ENCODE measurements around the gene HSBP1L1. TPM values are rescaled to one million over a fixed set of nuclear protein-coding genes. Genes with fewer than 3 reads are reported as not detected.

Gene HSBP1L1
- total RNA-seq, 1 experiment from 2014 or later = 41.4 TPM

DNA sequence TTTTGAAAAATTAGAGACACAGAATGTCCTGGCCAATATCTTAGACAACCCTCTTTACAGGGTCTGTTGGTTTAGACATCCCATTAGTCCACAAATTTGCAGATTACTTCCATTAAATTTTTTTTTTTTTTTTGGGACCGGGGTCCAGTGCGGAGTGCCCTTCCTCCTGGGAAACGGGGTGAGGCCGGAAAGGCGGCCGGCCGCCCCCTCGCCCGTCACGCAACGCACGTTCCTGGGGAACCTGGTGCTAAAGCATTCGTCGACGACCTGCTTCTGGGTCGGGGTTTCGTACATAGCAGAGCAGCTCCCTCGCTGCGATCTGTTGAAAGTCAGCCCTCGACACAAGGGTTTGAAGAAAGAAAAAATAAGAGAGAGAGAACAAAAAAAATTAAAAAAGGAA is 48.3 kb downstream of the HSBP1L1 start:
- Histone ChIP-seq H3K27me3 (ENCODE audit: insufficient read depth, low read length) (no peaks in the 10 kb centered on the region), H3K9me3 (ENCODE audit: control insufficient read depth in 1 of 2, insufficient read depth in 1 of 2, low read depth in 1 of 2, low read length in 2 of 2) (no peaks in the 10 kb centered on the region), H3K4me3 (replicated peaks in 1 of 2; ENCODE audit: low read depth in 1 of 2, low read length in 2 of 2) (no peak overlapping the region), H3K27ac (ENCODE audit: low read depth, low read length) (no peak overlapping the region), H3K9me2 (ENCODE audit: insufficient read depth) (no peaks in the 10 kb centered on the region), H2AFZ (ENCODE audit: low read depth, low read length, poor library complexity, severe bottlenecking) (no peak overlapping the region), H3K9ac (ENCODE audit: low read length) (no peak overlapping the region), H4K20me1 (ENCODE audit: insufficient read depth) (no peaks in the 10 kb centered on the region), H3K79me2 (ENCODE audit: insufficient read depth, low read length) (no peaks in the 10 kb centered on the region), H3K4me1 (ENCODE audit: control insufficient read depth in 1 of 2, insufficient read depth in 2 of 2, low read length in 2 of 2) (peaks cover 12 to 15% of the 10 kb centered on the region in 2 experiments), H3K4me2 (ENCODE audit: low read length) (no peak overlapping the region), H3K36me3 (ENCODE audit: control insufficient read depth in 1 of 2, insufficient read depth in 2 of 2, low read length in 2 of 2) (no peaks in the 10 kb centered on the region)
- BruUV-seq (replicated peaks) = no TSS peak
- intact Hi-C loops (cut with micrococcal nuclease) = no loop called here
- ChIA-PET CTCF (no interaction called here), POLR2A (no interaction called here), RAD21 (ENCODE audit: low non-redundant PET in 1 of 2, low total read pairs in 2 of 2, uncharacterized antibody in 2 of 2, unreplicated experiment in 2 of 2) (no interaction called here)
- no peak for ATAC-seq
- TF ChIP-seq YY1 (IDR thresholded peaks at IDR 0.05; ENCODE audit: extremely low read depth, insufficient replicate concordance, low read depth, low read length) = no peak
- DNase-seq (ENCODE audit: low read depth, low spot score) = no peak

Other genes with a start within 250 kb of the HSBP1L1 start
- not detected for gene KCNG2, start 166.7 kb upstream of the HSBP1L1 start, total RNA-seq (2021; ENCODE audit: unreplicated experiment)
- gene SLC66A2, start 13.0 kb upstream of the HSBP1L1 start, total RNA-seq (2021; ENCODE audit: unreplicated experiment) = 44.9 TPM
- gene TXNL4A, start 23.9 kb downstream of the HSBP1L1 start, total RNA-seq (2021; ENCODE audit: unreplicated experiment) = 178 TPM
- 45.3 TPM for gene RBFA, start 69.8 kb downstream of the HSBP1L1 start, total RNA-seq (2021; ENCODE audit: unreplicated experiment)
- 45.4 TPM for gene ADNP2, start 144.6 kb downstream of the HSBP1L1 start, total RNA-seq (2021; ENCODE audit: unreplicated experiment)